IPS-18c (cell line): Measurements from ENCODE around the gene CACNA1H.
"Not testable (repeated sequence)": the region's sequence is repeated elsewhere in the genome, so short reads cannot be mapped to it uniquely, and the experiment has no call there.

Source experiments
- H3K4me3 ChIP-seq: 2 replicates; pipeline ENCODE4 v1.7.0; 2013; ENCODE audit warnings: low read depth, mild to moderate bottlenecking, low read length, moderate library complexity; ENCODE audit not compliant: insufficient read depth
- H3K9me3 ChIP-seq: one replicate; pipeline ENCODE4 v1.6.1; 2013; ENCODE audit warnings: mild to moderate bottlenecking, low read length, moderate library complexity; ENCODE audit not compliant: control insufficient read depth, insufficient read depth

Gene CACNA1H

GRCh38 chr16:1176280-1176897 lies 23.5 kb downstream of the CACNA1H start:
- no peaks in the 10 kb centered on the region for H3K9me3 ChIP-seq
- no peak overlapping the region for H3K4me3 ChIP-seq

GRCh38 chr16:1177053-1177452 lies 24.1 kb downstream of the CACNA1H start:
- H3K4me3 ChIP-seq: no peak overlapping the region
- H3K9me3 ChIP-seq: no peaks in the 10 kb centered on the region

- no peak overlapping the region for H3K4me3 ChIP-seq
These were observed 24.8 kb downstream of the CACNA1H start for GRCh38 chr16:1177750-1178149.

GRCh38 chr16:1178295-1178910 lies 25.5 kb downstream of the CACNA1H start:
- Histone ChIP-seq H3K4me3 (no peak overlapping the region), H3K9me3 (peaks cover 1% of the 10 kb centered on the region)

More at GRCh38 chr16:1177750-1178149, 24.8 kb downstream of the CACNA1H start:
- H3K9me3 ChIP-seq: no peaks in the 10 kb centered on the region

- H3K4me3 ChIP-seq: no peak overlapping the region
- H3K9me3 ChIP-seq: peaks cover 2% of the 10 kb centered on the region
These were observed 27.9 kb downstream of the CACNA1H start for GRCh38 chr16:1180549-1181403.

GRCh38 chr16:1181404-1182315 lies 28.8 kb downstream of the CACNA1H start:
- no peak overlapping the region for H3K4me3 ChIP-seq
- H3K9me3 ChIP-seq: peaks cover 2% of the 10 kb centered on the region

GRCh38 chr16:1182316-1182671 lies 29.4 kb downstream of the CACNA1H start:
- Histone ChIP-seq H3K9me3 (peaks cover 2% of the 10 kb centered on the region), H3K4me3 (no peak overlapping the region)

- no peak overlapping the region for H3K4me3 ChIP-seq
These were observed 30.3 kb downstream of the CACNA1H start for GRCh38 chr16:1182950-1183907.

GRCh38 chr16:1184156-1184868 lies 31.4 kb downstream of the CACNA1H start:
- peaks cover 2% of the 10 kb centered on the region for H3K9me3 ChIP-seq

More at GRCh38 chr16:1182950-1183907, 30.3 kb downstream of the CACNA1H start:
- H3K9me3 ChIP-seq: peaks cover 2% of the 10 kb centered on the region

GRCh38 chr16:1184980-1185379 lies 32.1 kb downstream of the CACNA1H start:
- Histone ChIP-seq H3K9me3 (peaks cover 2% of the 10 kb centered on the region), H3K4me3 (no peak overlapping the region)

More at GRCh38 chr16:1184156-1184868, 31.4 kb downstream of the CACNA1H start:
- no peak overlapping the region for H3K4me3 ChIP-seq

- H3K4me3 ChIP-seq, H3K9me3 ChIP-seq: not testable (repeated sequence)
These were observed 32.7 kb downstream of the CACNA1H start for GRCh38 chr16:1185460-1186207.

- no peak overlapping the region for H3K4me3 ChIP-seq
These were observed 35.7 kb downstream of the CACNA1H start for GRCh38 chr16:1188432-1189189.

GRCh38 chr16:1189455-1189854 lies 36.5 kb downstream of the CACNA1H start:
- no peaks in the 10 kb centered on the region for H3K9me3 ChIP-seq

More at GRCh38 chr16:1188432-1189189, 35.7 kb downstream of the CACNA1H start:
- H3K9me3 ChIP-seq: no peaks in the 10 kb centered on the region

GRCh38 chr16:1190789-1191188 lies 37.9 kb downstream of the CACNA1H start:
- H3K4me3 ChIP-seq, H3K9me3 ChIP-seq: not testable (repeated sequence)

More at GRCh38 chr16:1189455-1189854, 36.5 kb downstream of the CACNA1H start:
- H3K4me3 ChIP-seq: no peak overlapping the region
